ENCODE results near the gene OR2T11. TPM values are rescaled to one million over a fixed set of nuclear protein-coding genes. Genes with fewer than 3 reads are reported as not detected.
"Not testable (repeated sequence)": the region's sequence is repeated elsewhere in the genome, so short reads cannot be mapped to it uniquely, and the experiment has no call there.

Gene OR2T11, protein sequence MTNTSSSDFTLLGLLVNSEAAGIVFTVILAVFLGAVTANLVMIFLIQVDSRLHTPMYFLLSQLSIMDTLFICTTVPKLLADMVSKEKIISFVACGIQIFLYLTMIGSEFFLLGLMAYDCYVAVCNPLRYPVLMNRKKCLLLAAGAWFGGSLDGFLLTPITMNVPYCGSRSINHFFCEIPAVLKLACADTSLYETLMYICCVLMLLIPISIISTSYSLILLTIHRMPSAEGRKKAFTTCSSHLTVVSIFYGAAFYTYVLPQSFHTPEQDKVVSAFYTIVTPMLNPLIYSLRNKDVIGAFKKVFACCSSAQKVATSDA
- total RNA-seq, result not detected

DNA sequence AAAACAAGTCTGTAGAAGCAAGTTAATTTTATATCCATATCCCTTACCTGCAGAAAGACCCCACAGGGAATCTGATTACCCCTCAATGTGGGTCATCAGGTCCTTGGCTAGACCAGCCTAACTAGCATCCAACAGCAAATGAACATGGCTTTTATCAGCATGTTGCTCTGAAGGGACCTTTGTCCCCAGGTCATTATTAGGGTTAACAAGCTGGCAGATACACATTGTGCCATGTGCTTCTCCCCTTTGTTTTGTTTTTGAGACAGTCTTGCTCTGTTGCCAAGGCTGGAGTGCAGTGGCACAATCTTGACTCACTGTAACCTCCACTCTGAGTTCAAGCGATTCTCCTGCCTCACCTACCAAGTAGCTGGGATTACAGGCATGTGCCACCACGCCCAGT is at the start of gene OR2T11:
Gene OR2T11, minus strand, starts transcription at position 101 of the 400 bp plus-strand sequence. CDS start 7,963 bp downstream, outside the sequence.
- H3K9me3 ChIP-seq; H3K36me3 ChIP-seq; H3K4me1 ChIP-seq; H3K9ac ChIP-seq (ENCODE audit: low read depth in 2 of 2, low read length in 2 of 2); intact Hi-C loops (cut with DNase I); H3K27ac ChIP-seq; H3K4me3 ChIP-seq; H3K27me3 ChIP-seq; DNase-seq: not testable (repeated sequence)

- H3K36me3 ChIP-seq, result no peaks in the 10 kb centered on the region
- DNase-seq, result no peak
- intact Hi-C loops (cut with DNase I), result no loop called here
- no peaks in the 10 kb centered on the region for H3K27me3 ChIP-seq
- no peak overlapping the region for H3K27ac ChIP-seq
- no peak overlapping the region for H3K4me3 ChIP-seq
- H3K9ac ChIP-seq (ENCODE audit: low read depth in 2 of 2, low read length in 2 of 2), result no peak overlapping the region
- TF ChIP-seq, protein P1, sequence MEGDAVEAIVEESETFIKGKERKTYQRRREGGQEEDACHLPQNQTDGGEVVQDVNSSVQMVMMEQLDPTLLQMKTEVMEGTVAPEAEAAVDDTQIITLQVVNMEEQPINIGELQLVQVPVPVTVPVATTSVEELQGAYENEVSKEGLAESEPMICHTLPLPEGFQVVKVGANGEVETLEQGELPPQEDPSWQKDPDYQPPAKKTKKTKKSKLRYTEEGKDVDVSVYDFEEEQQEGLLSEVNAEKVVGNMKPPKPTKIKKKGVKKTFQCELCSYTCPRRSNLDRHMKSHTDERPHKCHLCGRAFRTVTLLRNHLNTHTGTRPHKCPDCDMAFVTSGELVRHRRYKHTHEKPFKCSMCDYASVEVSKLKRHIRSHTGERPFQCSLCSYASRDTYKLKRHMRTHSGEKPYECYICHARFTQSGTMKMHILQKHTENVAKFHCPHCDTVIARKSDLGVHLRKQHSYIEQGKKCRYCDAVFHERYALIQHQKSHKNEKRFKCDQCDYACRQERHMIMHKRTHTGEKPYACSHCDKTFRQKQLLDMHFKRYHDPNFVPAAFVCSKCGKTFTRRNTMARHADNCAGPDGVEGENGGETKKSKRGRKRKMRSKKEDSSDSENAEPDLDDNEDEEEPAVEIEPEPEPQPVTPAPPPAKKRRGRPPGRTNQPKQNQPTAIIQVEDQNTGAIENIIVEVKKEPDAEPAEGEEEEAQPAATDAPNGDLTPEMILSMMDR (IDR thresholded peaks at IDR 0.05), result no peak
- H3K4me1 ChIP-seq, result no peaks in the 10 kb centered on the region
- no peaks in the 10 kb centered on the region for H3K9me3 ChIP-seq
These were observed 46.8 kb upstream of the OR2T11 start for GRCh38 chr1:248681651-248682050.

GRCh38 chr1:248670003-248670402 is 35.1 kb upstream of the OR2T11 start:
- H3K4me1 ChIP-seq, result no peaks in the 10 kb centered on the region
- intact Hi-C loops (cut with DNase I), result no loop called here
- H3K36me3 ChIP-seq, result no peaks in the 10 kb centered on the region
- H3K4me3 ChIP-seq, result no peak overlapping the region
- H3K27me3 ChIP-seq, result no peaks in the 10 kb centered on the region
- H3K9me3 ChIP-seq, result no peaks in the 10 kb centered on the region
- TF ChIP-seq, protein P1 (IDR thresholded peaks at IDR 0.05), result no peak
- no peak overlapping the region for H3K27ac ChIP-seq
- no peak overlapping the region for H3K9ac ChIP-seq (ENCODE audit: low read depth in 2 of 2, low read length in 2 of 2)
- no peak for DNase-seq

DNA sequence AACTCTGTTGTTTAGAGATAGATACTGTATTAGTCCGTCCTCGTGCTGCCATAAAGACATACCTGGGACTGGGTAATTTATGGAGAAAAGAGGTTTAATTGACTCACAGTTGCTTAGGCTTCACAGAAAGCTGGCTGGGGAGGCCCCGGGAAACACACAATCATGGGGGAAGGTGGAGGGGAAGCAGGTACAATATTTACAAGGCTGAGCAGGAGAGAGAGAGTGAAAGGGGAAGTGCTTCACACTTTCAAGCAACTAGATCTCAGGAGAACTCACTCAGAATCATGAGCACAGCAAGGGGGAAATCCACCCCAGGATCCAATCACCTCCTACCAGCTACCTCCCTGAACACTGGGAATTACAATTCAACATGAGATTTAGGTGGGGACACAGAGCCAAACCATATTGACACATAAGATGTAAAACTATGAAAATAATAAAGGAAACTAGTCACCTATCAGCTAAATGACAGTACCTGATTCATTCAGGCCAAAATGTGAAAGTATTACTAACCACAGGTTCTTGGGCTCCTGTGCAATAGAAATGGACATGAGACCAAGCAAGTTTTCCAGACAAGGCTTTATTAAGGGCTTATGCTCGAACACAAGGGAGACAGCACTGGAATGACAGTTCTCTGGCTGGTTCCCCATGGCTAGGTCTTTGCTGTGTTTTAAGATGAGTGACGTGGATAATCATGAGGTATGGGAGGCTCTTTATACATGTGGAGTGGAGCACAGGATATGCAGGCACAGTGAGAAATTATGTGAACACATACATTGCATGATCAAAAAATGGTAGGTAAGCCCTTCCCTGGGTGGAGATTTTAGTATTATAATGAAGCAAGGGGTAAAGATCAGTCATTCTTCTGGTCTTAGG is 28.8 kb upstream of the OR2T11 start:
- DNase-seq; H3K9me3 ChIP-seq; H3K36me3 ChIP-seq; H3K9ac ChIP-seq (ENCODE audit: low read depth in 2 of 2, low read length in 2 of 2); intact Hi-C loops (cut with DNase I); H3K27me3 ChIP-seq; H3K4me1 ChIP-seq; H3K4me3 ChIP-seq; H3K27ac ChIP-seq: not testable (repeated sequence)

DNA sequence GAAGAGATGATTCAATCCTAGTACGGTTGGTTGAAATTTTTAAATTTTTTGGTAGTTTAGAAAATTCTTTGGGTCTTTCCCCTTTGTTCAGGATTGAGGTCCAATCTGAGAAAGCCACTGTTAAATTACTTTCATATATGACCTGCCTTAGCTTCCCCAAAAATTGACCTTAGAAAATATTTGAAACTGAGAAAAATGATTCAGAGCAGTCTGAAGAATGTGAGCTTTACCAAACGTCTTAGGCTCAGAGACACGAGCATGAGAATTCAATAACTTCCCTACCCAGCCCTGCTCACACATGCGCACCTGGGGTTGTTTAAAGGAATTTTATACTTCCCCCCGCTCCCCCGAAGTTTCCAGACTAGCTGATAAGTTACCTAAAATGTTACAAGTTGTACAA is 21.9 kb upstream of the OR2T11 start:
- intact Hi-C loops (cut with DNase I); H3K27ac ChIP-seq; H3K9ac ChIP-seq (ENCODE audit: low read depth in 2 of 2, low read length in 2 of 2); H3K9me3 ChIP-seq; H3K4me3 ChIP-seq; H3K36me3 ChIP-seq; H3K4me1 ChIP-seq; H3K27me3 ChIP-seq; DNase-seq: not testable (repeated sequence)

DNA sequence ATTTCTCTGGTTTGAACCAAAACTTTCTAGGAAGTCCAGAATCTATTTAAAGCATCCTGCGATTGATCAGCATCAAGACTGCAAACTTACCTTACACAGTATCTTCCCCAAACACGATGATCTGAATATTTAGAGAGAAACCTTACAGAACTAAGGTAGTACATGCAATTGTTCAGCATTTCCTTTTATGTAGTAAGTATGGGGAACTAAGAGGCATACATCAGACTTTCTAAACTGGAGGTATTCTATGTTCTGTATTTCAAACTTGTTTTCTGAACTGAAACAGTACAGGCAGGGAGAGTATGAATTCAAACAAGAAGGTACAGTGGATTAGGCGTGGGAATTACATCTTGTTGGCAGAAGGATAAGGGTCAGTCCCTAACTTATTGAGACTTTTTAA is 20.5 kb upstream of the OR2T11 start, which contains the start of gene OR2T27:
Gene OR2T27, minus strand, starts transcription at position 175 of the 400 bp plus-strand sequence. CDS start 4,644 bp downstream, outside the sequence.
- DNase-seq; H3K27ac ChIP-seq; H3K27me3 ChIP-seq; H3K9ac ChIP-seq (ENCODE audit: low read depth in 2 of 2, low read length in 2 of 2); H3K4me3 ChIP-seq; H3K36me3 ChIP-seq; H3K4me1 ChIP-seq; intact Hi-C loops (cut with DNase I); H3K9me3 ChIP-seq: not testable (repeated sequence)

DNA sequence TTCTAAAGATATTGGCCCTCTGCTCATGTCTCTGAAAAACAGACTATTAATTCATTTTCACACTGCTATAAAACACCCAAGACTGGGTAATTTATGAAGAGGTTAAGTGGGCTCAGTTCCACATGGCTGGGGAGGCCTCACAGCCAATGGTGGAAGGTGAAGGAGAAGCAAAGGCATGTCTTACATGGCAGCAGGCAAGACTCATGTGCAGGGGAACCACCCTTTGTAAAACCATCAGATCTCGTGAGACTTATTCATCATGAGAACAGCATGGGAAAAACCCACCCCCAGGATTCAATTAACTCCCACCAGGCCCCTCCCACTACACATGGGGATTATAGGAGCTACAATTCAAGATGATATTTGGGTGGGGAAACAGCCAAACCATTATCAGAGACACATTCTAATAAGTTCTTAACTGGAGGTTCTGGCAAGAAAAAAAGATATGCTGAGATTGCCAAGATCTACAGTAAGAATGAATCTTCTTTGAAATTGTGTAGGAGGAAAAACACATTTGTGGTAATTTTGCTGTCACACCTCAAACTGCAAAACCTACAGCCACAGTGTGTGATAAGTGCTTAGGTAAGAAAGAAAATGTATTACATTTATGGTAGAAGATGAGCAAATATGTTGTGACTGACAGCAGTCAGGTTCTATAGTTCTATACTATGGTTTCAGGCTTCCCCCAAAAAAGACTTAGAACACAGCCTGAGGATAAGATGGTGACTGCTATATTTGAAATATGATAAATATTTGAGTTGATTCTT is 14.1 kb upstream of the OR2T11 start:
- H3K4me1 ChIP-seq; H3K27ac ChIP-seq; H3K9me3 ChIP-seq; H3K27me3 ChIP-seq; H3K4me3 ChIP-seq; DNase-seq; intact Hi-C loops (cut with DNase I); H3K9ac ChIP-seq (ENCODE audit: low read depth in 2 of 2, low read length in 2 of 2); H3K36me3 ChIP-seq: not testable (repeated sequence)

- not testable (repeated sequence) for H3K27me3 ChIP-seq
These were observed 10.3 kb upstream of the OR2T11 start, which contains the start of gene OR2T35 for GRCh38 chr1:248645178-248645577. Gene OR2T35, minus strand, starts transcription at chr1:248645278. Its CDS starts 6,020 bp downstream, at chr1:248639258.

DNA sequence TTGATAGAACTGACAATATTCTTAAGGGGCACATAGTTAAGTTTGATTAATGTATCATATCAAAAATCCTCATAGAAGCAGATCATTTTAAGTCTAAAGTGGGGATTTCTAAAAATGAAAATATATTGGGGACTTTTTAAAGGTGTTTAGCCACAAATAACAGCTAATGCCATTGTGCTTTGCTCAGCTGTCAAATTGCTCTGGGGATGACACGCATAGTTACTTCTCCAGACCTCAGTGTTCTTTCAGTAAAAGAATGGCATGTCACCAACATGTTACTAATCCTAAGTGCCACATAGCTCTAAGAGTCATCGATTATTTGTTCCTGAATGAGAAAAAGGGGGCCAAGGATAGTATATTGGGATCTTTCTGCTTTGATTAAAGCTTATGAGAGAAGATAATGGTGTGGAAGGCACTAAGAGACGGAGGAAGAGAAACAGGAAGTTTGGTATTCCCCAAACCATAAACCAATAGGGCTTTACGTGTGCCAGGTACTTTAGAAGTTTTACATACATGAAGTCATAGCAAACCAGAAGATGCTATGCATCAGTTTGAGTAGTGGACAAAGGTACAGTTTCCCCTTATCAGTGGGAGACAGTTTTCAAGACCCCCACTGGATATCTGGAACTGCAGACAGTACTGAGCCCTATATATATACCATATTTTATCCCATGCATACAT is 8.2 kb upstream of the OR2T11 start:
- H3K36me3 ChIP-seq; H3K9ac ChIP-seq (ENCODE audit: low read depth in 2 of 2, low read length in 2 of 2); H3K27ac ChIP-seq; intact Hi-C loops (cut with DNase I); H3K4me1 ChIP-seq; H3K27me3 ChIP-seq; DNase-seq; H3K9me3 ChIP-seq; H3K4me3 ChIP-seq: not testable (repeated sequence)

More at GRCh38 chr1:248645178-248645577, 10.3 kb upstream of the OR2T11 start, which contains the start of gene OR2T35:
- H3K9me3 ChIP-seq; H3K27ac ChIP-seq; intact Hi-C loops (cut with DNase I); H3K9ac ChIP-seq (ENCODE audit: low read depth in 2 of 2, low read length in 2 of 2); H3K36me3 ChIP-seq; DNase-seq; H3K4me1 ChIP-seq; H3K4me3 ChIP-seq: not testable (repeated sequence)

DNA sequence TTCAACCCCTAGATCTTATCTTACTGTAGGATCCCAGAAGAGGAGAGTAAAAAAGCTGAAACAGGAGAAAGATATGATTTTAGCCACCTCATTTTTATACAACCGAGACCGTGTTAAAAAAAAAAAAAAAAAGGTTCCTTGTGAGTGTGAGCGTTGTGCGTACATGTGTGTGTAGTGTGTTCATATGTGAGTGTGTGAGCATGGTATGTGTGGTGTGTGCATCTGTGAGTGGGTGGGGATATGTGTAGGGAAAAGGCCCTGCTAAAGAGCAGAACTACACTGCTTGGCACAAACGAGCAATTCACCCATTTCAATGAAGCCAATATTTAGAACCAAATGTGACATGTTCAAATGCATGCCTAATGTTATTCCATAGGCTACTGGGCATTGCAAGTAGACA is 6.7 kb upstream of the OR2T11 start:
- H3K36me3 ChIP-seq; H3K27me3 ChIP-seq; H3K27ac ChIP-seq; intact Hi-C loops (cut with DNase I); H3K9ac ChIP-seq (ENCODE audit: low read depth in 2 of 2, low read length in 2 of 2); H3K4me3 ChIP-seq; DNase-seq; H3K9me3 ChIP-seq; H3K4me1 ChIP-seq: not testable (repeated sequence)

All from colonic mucosa (tissue), 4 donors.